Spleen (tissue), 7 donors: ENCODE data around the gene GCM1.

Source experiments
- POLR2A ChIP-seq, 3 donors: fragments of 450-650 bp; IDR thresholded peaks; one replicate each; pipeline ENCODE4 v1.5.1; 2017; ENCODE audit warnings: antibody characterized with exemption in 3 of 3, mild to moderate bottlenecking in 1 of 3
- POLR2AphosphoS5 ChIP-seq, 3 donors: sonication (generic); formaldehyde crosslinking; IDR thresholded peaks; one replicate each; pipeline ENCODE4 v1.5.1; 2017; ENCODE audit warnings: antibody characterized with exemption in 3 of 3
- TF ChIP-seq, protein P1 (sequence below), 11 experiments: fragments of 200-600 bp in 7 of 11; fragments of 450-650 bp in 4 of 11; sonication (generic) in 4 of 11; IDR thresholded peaks in 8 of 11; conservative IDR thresholded peaks in 3 of 11; 1 replicate in 7 of 11; 2 replicates in 4 of 11; pipeline versions ENCODE4 v1.4.0 to v1.8.0; 2016 to 2021; ENCODE audit warnings: antibody characterized with exemption in 11 of 11, inconsistent platforms in 4 of 11, mild to moderate bottlenecking in 1 of 11
- donor health status: DM: no; HTN: no; CAD: no; lungs with moderate emphysema.
- donor health status: DM: no; HTN: no; CAD: no.
- donor health status: DM: no; HTN: no; CAD: no.

DNA sequence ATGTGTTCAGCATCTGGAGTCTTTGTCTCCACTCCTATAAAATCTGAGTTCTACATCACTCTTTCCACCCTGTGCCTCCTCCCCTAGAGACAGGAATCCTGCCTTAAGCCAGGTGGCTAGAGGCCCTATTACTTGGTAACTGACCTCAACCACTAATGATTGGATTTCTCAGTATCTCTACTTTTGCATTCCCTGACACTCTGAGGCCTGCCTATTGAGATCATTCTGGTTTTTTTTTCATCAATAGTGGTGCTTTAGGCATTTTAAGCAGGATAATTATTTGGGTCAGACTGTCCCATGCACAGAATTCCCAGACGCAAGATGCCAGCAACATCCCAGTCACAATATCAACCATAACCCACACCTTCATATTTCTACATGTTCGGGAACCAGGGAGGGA is 3.9 kb upstream of the GCM1 start:
- TF ChIP-seq, protein P1, sequence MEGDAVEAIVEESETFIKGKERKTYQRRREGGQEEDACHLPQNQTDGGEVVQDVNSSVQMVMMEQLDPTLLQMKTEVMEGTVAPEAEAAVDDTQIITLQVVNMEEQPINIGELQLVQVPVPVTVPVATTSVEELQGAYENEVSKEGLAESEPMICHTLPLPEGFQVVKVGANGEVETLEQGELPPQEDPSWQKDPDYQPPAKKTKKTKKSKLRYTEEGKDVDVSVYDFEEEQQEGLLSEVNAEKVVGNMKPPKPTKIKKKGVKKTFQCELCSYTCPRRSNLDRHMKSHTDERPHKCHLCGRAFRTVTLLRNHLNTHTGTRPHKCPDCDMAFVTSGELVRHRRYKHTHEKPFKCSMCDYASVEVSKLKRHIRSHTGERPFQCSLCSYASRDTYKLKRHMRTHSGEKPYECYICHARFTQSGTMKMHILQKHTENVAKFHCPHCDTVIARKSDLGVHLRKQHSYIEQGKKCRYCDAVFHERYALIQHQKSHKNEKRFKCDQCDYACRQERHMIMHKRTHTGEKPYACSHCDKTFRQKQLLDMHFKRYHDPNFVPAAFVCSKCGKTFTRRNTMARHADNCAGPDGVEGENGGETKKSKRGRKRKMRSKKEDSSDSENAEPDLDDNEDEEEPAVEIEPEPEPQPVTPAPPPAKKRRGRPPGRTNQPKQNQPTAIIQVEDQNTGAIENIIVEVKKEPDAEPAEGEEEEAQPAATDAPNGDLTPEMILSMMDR (IDR thresholded peaks at IDR 0.05 in 8 of 11, conservative IDR thresholded peaks at IDR 0.05 in 3 of 11): no peak
- TF ChIP-seq POLR2A (IDR thresholded peaks at IDR 0.05) (no peak), POLR2AphosphoS5 (IDR thresholded peaks at IDR 0.05) (no peak)
